Fibroblast of skin of scalp (primary cell): ENCODE data around the gene AGBL2.
"Not testable (repeated sequence)": the region's sequence is repeated elsewhere in the genome, so short reads cannot be mapped to it uniquely, and the experiment has no call there.

Experiments
- DNase-seq: peaks from one replicate; pipeline ENCODE4 v3.0.0-alpha.2; 2013

AGBL2 gene

DNA sequence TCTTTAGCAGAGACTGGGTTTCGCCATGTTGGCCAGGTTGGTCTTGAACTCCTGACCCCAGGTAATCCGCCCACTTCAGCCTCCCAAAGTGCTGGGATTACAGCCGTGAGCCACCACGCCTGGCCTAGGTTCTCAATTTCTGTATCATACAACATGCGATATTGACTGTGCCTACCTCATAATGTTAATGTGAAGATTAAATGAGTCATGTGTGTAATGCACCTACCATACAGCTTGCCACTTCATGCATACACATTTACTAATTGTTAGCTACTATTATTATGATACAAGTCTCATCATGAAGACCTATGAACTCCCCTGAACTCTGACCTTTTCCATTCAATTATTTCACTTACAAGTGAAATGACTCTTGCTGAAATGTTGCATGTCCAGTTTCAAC is 25.7 kb downstream of the AGBL2 start:
- no peak for DNase-seq

DNA sequence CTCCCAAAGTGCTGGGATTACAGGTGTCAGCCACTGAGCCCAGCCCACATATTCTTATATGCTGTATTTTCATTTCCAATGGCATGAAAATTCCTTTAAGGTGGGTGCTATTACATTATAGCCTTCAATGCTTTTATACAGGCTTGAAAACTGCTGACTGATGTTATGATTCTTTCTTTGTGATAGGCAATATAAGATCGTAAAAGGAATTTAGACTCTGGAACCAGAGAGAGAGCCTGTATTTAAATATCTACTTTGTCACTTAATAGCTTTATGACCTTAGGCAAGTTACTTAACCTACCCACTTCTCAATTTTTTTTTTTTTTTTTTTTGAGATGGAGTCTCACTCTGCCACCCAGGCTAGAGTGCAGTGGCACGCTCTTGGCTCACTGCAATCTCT is 26.2 kb downstream of the AGBL2 start:
- DNase-seq: no peak

DNA sequence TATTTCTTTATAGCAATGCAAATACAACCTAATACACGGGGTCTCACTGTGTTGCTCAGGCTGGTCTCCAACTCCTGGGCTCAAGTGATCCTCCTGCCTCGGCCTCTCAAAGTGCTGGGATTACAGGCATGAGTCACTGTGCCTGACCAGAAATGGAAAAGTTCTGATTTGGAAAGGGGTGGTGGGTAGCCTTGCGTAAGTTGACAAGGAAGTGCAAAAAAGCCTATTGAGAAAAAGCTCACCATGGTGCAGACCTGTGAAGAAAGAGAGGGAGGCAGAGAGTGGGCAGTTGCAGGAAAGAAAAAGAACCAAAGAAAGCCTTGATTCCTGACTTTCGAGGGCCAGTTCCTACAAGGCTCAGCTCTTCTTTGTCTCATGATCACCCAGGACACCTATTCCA is 27.1 kb downstream of the AGBL2 start:
- no peak for DNase-seq

DNA sequence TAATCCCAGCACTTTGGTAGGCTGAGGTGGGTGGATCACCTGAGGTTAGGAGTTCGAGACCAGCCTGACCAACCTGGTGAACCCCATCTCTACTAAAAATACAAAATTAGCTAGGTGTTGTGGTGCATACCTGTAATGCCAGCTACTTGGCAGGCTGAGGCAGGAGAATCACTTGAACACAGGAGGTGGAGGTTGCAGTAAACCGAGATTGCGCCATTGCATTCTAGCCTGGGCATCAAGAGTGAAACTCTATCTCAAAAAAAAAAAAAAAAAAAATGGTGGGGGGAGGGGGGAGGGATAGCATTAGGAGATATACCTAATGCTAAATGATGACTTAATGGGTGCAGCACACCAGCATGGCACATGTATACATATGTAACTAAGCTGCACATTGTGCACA is 28.5 kb downstream of the AGBL2 start:
- not testable (repeated sequence) for DNase-seq

DNA sequence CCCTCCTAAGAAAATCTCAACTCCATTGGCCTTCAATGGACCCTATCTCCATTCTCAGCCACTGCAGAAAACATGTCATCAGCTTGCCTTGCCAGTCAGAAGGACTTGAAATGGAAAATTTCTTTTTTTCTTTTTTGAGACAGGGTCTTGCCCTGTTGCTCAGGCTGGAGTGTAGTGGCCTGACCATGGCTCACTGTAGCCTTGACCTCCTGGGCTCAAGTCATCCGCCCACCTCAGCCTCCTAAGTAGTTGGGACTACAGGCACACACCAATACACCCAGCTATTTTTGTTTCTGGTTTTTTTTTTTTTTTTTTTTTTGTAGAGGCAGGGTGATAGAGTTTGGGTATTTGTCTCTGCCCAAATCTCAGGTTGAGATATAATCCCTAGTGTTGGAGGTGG is 29.0 kb downstream of the AGBL2 start:
- no peak for DNase-seq

DNA sequence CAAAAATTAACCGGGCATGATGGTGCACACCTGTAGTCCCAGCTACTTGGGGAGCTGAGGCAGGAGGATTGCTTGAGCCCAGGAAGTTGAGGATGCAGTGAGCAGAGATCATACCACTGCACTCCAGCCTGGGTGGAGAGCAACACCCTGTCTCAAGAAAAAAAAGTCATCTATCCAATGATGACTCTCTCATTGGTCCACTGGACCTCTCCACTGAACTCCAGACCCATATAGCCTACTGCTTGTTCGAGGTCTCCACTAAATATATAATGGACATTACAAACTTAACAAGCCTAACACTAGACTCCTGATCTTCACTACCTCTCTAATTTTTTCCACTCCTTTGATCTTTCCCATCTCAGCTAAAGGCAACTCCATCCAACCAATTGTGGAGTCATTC is 39.3 kb downstream of the AGBL2 start:
- DNase-seq: no peak

GRCh38 chr11:47672283-47672730 is 42.9 kb downstream of the AGBL2 start:
- DNase-seq: no peak

DNA sequence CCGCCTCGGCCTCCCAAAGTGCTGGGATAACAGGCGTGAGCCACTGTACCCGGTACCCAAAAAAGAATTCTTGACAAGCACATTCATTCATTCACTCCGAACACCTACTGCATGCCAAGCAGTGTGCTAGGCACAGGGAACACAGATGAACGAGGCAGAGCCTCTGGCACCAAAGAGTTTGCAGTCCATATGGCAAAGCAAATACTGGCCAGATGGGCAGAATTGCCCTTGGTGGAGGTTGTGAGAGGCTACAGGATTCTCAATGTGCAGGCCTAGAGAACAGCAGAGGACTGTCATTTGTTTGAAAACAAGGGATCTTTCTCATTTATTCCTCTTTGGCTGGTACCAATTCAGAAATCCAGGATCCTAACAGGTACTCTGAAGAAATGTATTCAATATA is 45.3 kb downstream of the AGBL2 start:
- no peak for DNase-seq

GRCh38 chr11:47668665-47669064 is 46.5 kb downstream of the AGBL2 start:
- DNase-seq: no peak

DNA sequence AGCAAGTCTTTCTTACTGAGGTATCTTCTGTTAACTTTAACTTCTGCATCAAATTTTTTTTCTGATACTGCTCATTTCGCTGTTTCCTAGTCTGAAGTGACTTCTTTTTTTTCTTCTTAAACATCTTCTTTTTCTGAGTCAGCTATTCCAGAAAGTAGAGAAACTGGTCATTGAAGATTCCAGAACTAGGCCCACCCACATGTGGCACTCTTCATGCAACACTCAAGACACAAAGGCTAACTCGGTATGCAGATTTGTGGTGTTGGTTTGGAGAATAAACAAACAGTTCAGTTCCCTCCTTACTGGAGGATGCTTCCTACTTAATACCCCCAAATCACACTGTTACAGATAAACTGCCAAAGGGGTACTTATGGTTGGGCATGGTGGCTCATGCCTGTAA is 47.6 kb downstream of the AGBL2 start:
- no peak for DNase-seq

GRCh38 chr11:47667135-47667534 is 48.0 kb downstream of the AGBL2 start:
- no peak for DNase-seq

- DNase-seq: not testable (repeated sequence)
Observed at GRCh38 chr11:47664936-47665335, 50.2 kb downstream of the AGBL2 start.

DNA sequence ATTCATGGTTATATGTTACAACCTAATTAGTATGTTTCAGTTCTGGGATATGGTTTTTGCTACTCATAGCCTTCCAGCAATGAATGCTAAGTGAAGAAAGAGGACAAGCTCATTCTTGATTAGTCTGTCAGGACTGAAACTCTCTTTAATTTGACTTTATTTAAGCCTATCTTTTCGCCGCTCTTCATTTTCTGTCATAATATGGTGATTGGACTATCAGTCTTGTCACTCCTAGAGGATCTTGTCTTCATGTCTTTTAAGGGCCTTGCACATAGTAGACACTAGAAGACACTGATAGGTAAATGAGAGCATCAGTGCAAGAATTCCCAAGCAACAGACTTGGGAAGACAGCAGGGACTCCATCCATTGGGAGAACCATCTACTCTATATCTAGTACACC is 53.9 kb downstream of the AGBL2 start:
- DNase-seq: no peak

DNA sequence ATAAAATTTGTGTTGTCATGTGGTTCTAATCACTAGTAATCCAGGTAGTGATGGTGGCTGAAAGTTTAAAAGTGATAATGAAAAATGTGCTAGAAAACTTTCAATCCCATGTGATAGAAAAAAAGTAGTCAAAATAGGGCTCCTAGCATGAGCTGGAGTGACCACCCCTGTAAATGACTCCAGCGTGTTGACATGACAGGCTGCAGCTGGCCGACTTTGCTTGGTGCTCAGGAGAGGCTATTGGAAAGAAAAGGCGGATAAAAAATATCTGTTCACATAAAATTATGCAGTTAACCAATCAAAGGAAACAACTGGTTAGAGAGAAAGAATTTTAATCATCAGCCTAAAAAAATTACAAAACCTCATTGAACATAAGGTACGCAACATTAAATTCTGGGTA is 55.9 kb downstream of the AGBL2 start:
- DNase-seq: no peak

GRCh38 chr11:47656260-47656885 is 58.8 kb downstream of the AGBL2 start:
- no peak for DNase-seq

- no peak for DNase-seq
Observed at GRCh38 chr11:47651818-47652469, 63.2 kb downstream of the AGBL2 start.

- DNase-seq: no peak
Observed at GRCh38 chr11:47649276-47649675, 65.9 kb downstream of the AGBL2 start.

GRCh38 chr11:47646019-47646418 is 69.2 kb downstream of the AGBL2 start:
- no peak for DNase-seq

DNA sequence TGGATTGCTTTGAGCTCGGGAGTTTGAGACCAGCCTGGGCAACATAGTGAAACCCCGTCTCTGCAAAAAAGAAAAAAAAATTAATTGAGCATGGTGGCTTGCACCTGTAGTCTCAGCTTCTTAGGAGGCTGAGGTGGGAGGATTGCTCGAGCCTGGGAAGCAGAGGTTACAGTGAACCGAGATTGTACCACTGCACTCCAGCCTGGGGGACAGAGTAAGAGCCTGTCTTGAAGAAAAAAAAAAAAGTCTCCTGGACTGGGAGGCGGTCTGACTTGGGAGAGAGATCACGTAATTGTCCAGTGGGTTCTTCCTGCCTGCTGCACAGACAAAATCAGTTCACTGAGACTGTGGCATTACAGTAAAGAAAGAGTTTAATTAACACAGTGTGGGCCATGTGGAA is 69.7 kb downstream of the AGBL2 start:
- DNase-seq: no peak

- peak; percentile 98 for DNase-seq
Observed at GRCh38 chr11:47642099-47642855, 72.9 kb downstream of the AGBL2 start, which contains the start of gene MTCH2. Gene MTCH2 (minus strand): TSS chr11:47642559. CDS start chr11:47642465, 94 bp downstream.

DNA sequence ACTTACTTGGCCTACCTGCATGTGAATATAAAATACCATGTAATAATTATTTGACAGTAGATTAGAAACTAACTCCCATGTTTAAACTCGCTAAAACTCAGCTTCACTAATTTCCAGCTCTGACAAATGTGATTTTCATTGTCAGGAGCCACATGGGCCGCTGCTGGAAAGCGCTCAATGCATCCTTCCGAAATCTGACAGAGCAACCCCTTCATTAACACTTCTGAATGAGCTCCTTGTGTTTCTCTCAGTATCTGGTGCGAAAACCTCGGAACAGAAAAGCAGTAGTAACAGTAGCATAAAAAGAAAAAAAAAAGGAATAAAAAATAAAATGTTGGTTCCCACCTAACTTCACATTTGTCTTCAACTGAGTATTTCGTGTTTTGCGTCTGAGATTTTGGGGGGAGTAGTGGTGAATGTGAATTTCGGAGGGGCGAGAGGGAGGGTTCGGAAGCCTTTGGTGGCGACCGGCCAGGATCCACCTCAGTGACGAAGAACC is 73.5 kb downstream of the AGBL2 start:
- no peak for DNase-seq

GRCh38 chr11:47640506-47640905 is 74.7 kb downstream of the AGBL2 start:
- not testable (repeated sequence) for DNase-seq

- DNase-seq: not testable (repeated sequence)
Observed at GRCh38 chr11:47636331-47636730, 78.8 kb downstream of the AGBL2 start.

- no peak for DNase-seq
Observed at GRCh38 chr11:47631473-47631872, 83.7 kb downstream of the AGBL2 start.
